Esophagus squamous epithelium (tissue), 5 donors: Measurements from ENCODE around the gene FAM181A. TPM values are rescaled to one million over a fixed set of nuclear protein-coding genes. Genes with fewer than 3 reads are reported as not detected.
A peak's percentile ranks its signal among the peaks of the same experiment; 100 is the strongest.

Experiments used
- DNase-seq: peaks from one replicate; lab custom pipeline; 2025; lab: John Stamatoyannopoulos, UW
- H3K27ac ChIP-seq, 4 donors: fragments of 200-600 bp; sonication (generic); one replicate each; pipeline ENCODE4 v1.5.1; 2016 to 2019; ENCODE audit warnings: mild to moderate bottlenecking in 1 of 4
- H3K27me3 ChIP-seq, 4 donors: fragments of 200-600 bp; sonication (generic); 1 replicate in 3 of 4; 2 replicates in 1 of 4; pipeline versions ENCODE4 v1.5.1 to v1.6.0; 2017 to 2021; ENCODE audit warnings: antibody characterized with exemption in 1 of 4
- H3K36me3 ChIP-seq, 3 donors: fragments of 200-600 bp; sonication (generic); one replicate each; pipeline ENCODE4 v1.5.1; 2016 to 2019
- H3K4me1 ChIP-seq, 3 donors: fragments of 200-600 bp; sonication (generic); one replicate each; pipeline ENCODE4 v1.5.1; 2017 to 2019
- H3K4me3 ChIP-seq, 4 donors: fragments of 200-600 bp; sonication (generic); 1 replicate in 3 of 4; 2 replicates in 1 of 4; pipeline ENCODE4 v1.5.1; 2016 to 2019; ENCODE audit warnings: mild to moderate bottlenecking in 2 of 4, moderate library complexity in 1 of 4
- H3K9me3 ChIP-seq, 3 donors: fragments of 200-600 bp; sonication (generic); one replicate each; pipeline ENCODE4 v1.5.1; 2016 to 2019
- CTCF ChIP-seq, 6 experiments: fragments of 450-650 bp in 4 of 6; fragments of 200-600 bp in 2 of 6; sonication (generic) in 2 of 6; IDR thresholded peaks; one replicate each; pipeline ENCODE4 v1.5.1; 2016 to 2019; ENCODE audit warnings: antibody characterized with exemption in 6 of 6, mild to moderate bottlenecking in 4 of 6, moderate library complexity in 4 of 6
- POLR2A ChIP-seq, 4 donors: fragments of 450-650 bp; IDR thresholded peaks; one replicate each; pipeline ENCODE4 v1.6.1; 2017; ENCODE audit warnings: antibody characterized with exemption in 4 of 4, mild to moderate bottlenecking in 4 of 4, moderate library complexity in 3 of 4
- WGBS, 2 donors: methylation state at CpG; one replicate each; pipeline ENCODE4 v1.1.5; 2018; 5-methylcytosine and 5-hydroxymethylcytosine counted together
- intact Hi-C: fragments of 100-400 bp; cut with DNase I; formaldehyde crosslinking; loops from one replicate; pipeline ENCODE4 v1.15.0; 2022
- total RNA-seq, 4 donors: library from RNA; depleted of rRNA; stranded (reverse); fragments of >200 nt; gene quantifications; one replicate each; pipeline ENCODE4 v1.1.0, GENCODE V29; 2016
- donor health status: DM: yes; HTN: yes; CAD: no.

The FAM181A gene
- total RNA-seq, 4 donors from 2014 or later, result not detected

GRCh38 chr14:93947282-93947681, 20.1 kb downstream of the FAM181A start:
- Histone ChIP-seq H3K9me3 (no peaks in the 10 kb centered on the region), H3K4me1 (peaks cover 0 to 48% (median 22%) of the 10 kb centered on the region in 3 donors), H3K36me3 (no peaks in the 10 kb centered on the region), H3K27ac (peak overlapping the region in 2 of 4 donors; percentile 10 to 72), H3K4me3 (no peak overlapping the region), H3K27me3 (no peaks in the 10 kb centered on the region)
- no peak for TF ChIP-seq POLR2A (IDR thresholded peaks at IDR 0.05)
- no peak for TF ChIP-seq CTCF (IDR thresholded peaks at IDR 0.05)
- DNase-seq, result no peak
- 80 to 85% methylated on average over 1 to 4 of the region's 19 CpGs for WGBS, 2 donors
- intact Hi-C loops, result no loop called here

- Histone ChIP-seq H3K27ac (peak overlapping the region in 2 of 4 donors; percentile 14 to 29), H3K9me3 (no peaks in the 10 kb centered on the region), H3K4me3 (no peak overlapping the region), H3K36me3 (no peaks in the 10 kb centered on the region), H3K4me1 (peaks cover 0 to 57% (median 21%) of the 10 kb centered on the region in 3 donors), H3K27me3 (peaks cover 0 to 13% (median 0%) of the 10 kb centered on the region in 4 donors)
- 69 to 84% methylated on average over 3 to 12 of the region's 13 CpGs for whole genome bisulfite sequencing, 2 donors
- TF ChIP-seq CTCF (IDR thresholded peaks at IDR 0.05), result no peak
- TF ChIP-seq POLR2A (IDR thresholded peaks at IDR 0.05), result no peak
- no peak for DNase-seq
- intact Hi-C loops, result no loop called here
Measured at GRCh38 chr14:93949511-93950075, 22.4 kb downstream of the FAM181A start.

GRCh38 chr14:93950948-93951634, 23.9 kb downstream of the FAM181A start:
- peaks cover 0 to 14% (median 0%) of the 10 kb centered on the region in 4 donors for H3K27me3 ChIP-seq
- H3K9me3 ChIP-seq, result no peaks in the 10 kb centered on the region
- 81 to 84% methylated on average over 8 to 16 of the region's 20 CpGs for WGBS, 2 donors
- no peak for TF ChIP-seq CTCF (IDR thresholded peaks at IDR 0.05)
- no peak for TF ChIP-seq POLR2A (IDR thresholded peaks at IDR 0.05)
- DNase-seq, result no peak
- H3K4me3 ChIP-seq, result no peak overlapping the region
- intact Hi-C loops, result no loop called here
- no peaks in the 10 kb centered on the region for H3K36me3 ChIP-seq
- H3K4me1 ChIP-seq, result peaks cover 0 to 61% (median 22%) of the 10 kb centered on the region in 3 donors
- peak overlapping the region in 2 of 4 donors; percentile 13 to 34 for H3K27ac ChIP-seq

GRCh38 chr14:93951635-93952540, 24.7 kb downstream of the FAM181A start:
- Histone ChIP-seq H3K27me3 (peaks cover 0 to 14% (median 0%) of the 10 kb centered on the region in 4 donors), H3K27ac (peak overlapping the region in 2 of 4 donors; percentile 13 to 39), H3K36me3 (no peaks in the 10 kb centered on the region), H3K4me1 (peaks cover 0 to 61% (median 22%) of the 10 kb centered on the region in 3 donors), H3K9me3 (no peaks in the 10 kb centered on the region), H3K4me3 (no peak overlapping the region)
- 60 to 62% methylated on average over 5 to 6 of the region's 7 CpGs for WGBS, 2 donors
- no peak for DNase-seq
- TF ChIP-seq POLR2A (IDR thresholded peaks at IDR 0.05) (no peak), CTCF (IDR thresholded peaks at IDR 0.05) (no peak)
- intact Hi-C loops, result no loop called here
